Stimulated activated CD8-positive, alpha-beta memory T cell treated with anti-CD3 and anti-CD28 coated beads, Interleukin-12 subunit alpha, Interleukin-12 subunit beta, amount 100 ng/mL, for 1 hour (primary cell): ENCODE results near the gene KRTAP4-7.
"Not testable (repeated sequence)": the region's sequence is repeated elsewhere in the genome, so short reads cannot be mapped to it uniquely, and the experiment has no call there.

Experiments
- DNase-seq: peaks from one replicate; pipeline ENCODE4 v3.0.0-alpha.2; 2020; ENCODE audit warnings: low read depth

Gene KRTAP4-7

GRCh38 chr17:41084100-41084856 is at the start of gene KRTAP4-7:
TSS of gene KRTAP4-7 (plus strand) at chr17:41084150. CDS start at chr17:41084207, 57 bp downstream.
- not testable (repeated sequence) for DNase-seq

DNA sequence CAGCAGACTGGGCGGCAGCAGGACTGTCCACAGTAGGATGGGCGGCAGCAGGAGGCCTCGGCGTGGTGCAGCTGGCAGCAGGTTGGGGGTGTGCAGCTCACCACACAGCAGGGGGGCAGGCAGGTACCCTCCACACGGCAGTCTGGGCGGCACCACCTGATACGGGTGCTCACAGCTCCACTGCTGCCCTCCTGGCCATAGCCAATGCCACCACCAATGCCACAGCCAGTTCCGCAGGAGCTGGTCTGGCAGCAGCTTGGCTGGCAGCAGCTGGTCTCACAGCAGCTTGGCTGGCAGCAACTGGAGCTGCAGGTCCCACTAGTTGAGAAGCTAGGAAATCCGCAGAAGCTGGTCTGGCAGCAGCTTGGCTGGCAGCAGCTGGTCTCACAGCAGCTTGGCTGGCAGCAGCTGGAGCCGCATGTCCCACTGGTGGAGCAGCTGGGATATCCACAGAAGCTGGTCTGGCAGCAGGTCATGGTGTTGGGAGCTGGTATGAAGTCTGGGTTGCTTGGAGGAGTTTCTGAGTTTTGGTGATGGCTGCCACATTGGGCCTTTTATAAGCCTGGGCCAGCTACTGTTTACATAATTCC is 49.5 kb upstream of the KRTAP4-7 start, which contains the start of gene KRTAP1-3:
Gene KRTAP1-3, minus strand, starts transcription at position 529 of the 590 bp plus-strand sequence. Its CDS starts 53 bp downstream, at position 476.
- not testable (repeated sequence) for DNase-seq

GRCh38 chr17:41037853-41038350 is 46.0 kb upstream of the KRTAP4-7 start:
- DNase-seq: no peak

GRCh38 chr17:41040783-41041571 is 43.0 kb upstream of the KRTAP4-7 start, which contains the start of gene KRTAP1-1:
TSS of gene KRTAP1-1 (minus strand) at chr17:41041450. CDS start at chr17:41041397, 53 bp downstream.
- DNase-seq: not testable (repeated sequence)

- DNase-seq: no peak
Measured at GRCh38 chr17:41042953-41043352, 41.0 kb upstream of the KRTAP4-7 start.

DNA sequence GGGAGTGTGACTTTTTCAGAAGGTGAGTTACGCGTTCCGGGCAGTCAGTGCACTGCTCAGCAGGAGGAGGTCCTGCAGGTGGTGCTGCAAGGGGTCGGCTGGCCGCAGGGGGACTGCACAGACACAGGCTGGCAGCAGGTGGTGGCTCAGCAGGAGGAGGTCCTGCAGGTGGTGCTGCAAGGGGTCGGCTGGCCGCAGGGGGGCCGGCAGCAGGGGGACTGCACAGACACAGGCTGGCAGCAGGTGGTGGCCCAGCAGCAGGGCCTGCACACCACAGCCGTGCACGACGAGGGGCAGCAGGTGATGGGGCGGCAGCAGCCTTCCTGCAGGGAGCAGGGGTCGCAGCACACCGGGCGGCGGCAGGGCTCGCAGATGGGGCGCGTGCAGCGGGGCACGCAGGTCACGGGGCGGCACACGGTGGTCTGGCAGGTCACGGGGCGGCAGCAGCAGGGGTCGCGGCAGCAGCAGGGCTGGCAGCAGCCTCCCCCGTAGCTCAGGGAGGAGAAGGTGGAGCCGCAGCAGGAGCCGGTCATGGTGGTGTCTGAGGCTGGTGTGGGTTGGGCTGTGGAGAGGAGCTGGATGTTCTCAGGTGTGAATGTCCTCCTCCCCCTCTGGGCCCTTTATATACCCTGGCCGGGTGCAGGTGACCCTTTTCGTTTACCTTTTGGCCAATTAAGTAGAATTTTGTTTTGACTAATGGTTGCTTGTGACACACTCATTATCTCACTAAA is 37.0 kb upstream of the KRTAP4-7 start, which contains the start of gene KRTAP2-1:
Gene KRTAP2-1, minus strand, starts transcription at position 582 of the 731 bp plus-strand sequence. Its CDS starts 49 bp downstream, at position 533.
- DNase-seq: not testable (repeated sequence)

GRCh38 chr17:41048441-41048840 is 35.5 kb upstream of the KRTAP4-7 start:
- no peak for DNase-seq

- no peak for DNase-seq
Measured at GRCh38 chr17:41049110-41049509, 34.8 kb upstream of the KRTAP4-7 start.

DNA sequence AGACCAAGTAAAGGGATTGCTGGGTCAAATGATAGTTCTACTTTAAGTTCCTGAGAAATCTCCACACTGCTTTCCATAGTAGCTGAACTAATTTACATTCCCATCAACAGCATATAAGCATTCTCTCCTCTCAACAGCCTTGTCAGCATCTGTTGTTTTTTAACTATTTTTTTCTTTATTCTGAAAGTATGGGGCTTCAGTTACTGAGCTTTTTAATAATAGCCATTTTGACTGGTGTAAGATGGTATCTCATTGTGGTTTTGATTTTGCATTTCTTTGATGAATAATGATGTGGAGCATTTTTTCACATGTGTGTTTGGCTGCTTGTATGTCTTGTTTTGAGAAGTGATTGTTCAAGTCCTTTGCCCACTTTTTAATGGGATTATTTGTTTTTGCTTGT is 31.4 kb upstream of the KRTAP4-7 start:
- no peak for DNase-seq

GRCh38 chr17:41054025-41054424 is 29.9 kb upstream of the KRTAP4-7 start:
- DNase-seq: no peak

DNA sequence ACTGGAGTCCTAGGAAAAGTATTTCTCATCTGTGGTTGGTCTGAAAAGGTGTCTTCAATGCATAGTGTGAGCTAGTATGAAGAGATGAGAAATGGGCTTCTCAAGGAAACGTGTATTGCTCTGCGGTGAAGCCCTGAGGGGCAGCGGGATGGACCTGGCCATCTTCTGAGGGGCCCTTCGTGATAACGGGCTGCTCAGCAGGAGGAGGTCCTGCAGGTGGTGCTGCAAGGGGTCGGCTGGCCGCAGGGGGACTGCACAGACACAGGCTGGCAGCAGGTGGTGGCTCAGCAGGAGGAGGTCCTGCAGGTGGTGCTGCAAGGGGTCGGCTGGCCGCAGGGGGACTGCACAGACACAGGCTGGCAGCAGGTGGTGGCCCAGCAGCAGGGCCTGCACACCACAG is 29.4 kb upstream of the KRTAP4-7 start:
- not testable (repeated sequence) for DNase-seq

DNA sequence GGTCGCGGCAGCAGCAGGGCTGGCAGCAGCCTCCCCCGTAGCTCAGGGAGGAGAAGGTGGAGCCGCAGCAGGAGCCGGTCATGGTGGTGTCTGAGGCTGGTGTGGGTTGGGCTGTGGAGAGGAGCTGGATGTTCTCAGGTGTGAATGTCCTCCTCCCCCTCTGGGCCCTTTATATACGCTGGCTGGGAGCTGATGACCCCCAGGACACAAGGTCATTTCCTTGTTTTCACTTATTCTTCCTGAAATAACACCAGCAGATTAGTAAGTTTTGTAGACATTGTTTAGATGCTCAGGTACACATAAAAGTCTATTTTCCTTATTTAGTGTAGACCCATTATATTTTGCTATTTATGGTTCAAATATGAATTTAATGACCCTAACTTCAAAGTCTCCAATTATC is 28.8 kb upstream of the KRTAP4-7 start, which contains the start of gene KRTAP2-2:
Gene KRTAP2-2, minus strand, starts transcription at position 101 of the 400 bp plus-strand sequence. Its CDS starts 19 bp downstream, at position 82.
- DNase-seq: not testable (repeated sequence)

- no peak for DNase-seq
Measured at GRCh38 chr17:41057547-41057946, 26.4 kb upstream of the KRTAP4-7 start.

DNA sequence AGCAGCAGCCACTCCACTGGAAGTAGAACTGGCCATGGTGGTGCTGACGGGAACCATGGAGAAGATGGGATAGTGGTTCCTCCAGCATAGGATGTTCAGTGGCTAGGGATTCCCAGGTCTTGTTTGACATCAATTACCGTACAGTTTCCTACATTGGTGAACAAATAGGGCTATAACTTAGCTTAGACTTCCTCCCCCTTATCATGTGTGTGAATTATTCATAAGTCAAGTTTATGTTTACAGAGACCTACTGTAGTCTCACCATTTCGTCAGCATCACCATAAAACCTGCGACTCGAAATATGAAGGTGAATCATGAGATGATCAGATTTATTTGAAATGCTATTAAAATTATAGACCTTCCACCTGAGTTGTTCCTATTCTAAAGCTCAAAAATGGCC is 25.2 kb upstream of the KRTAP4-7 start:
- DNase-seq: no peak

DNA sequence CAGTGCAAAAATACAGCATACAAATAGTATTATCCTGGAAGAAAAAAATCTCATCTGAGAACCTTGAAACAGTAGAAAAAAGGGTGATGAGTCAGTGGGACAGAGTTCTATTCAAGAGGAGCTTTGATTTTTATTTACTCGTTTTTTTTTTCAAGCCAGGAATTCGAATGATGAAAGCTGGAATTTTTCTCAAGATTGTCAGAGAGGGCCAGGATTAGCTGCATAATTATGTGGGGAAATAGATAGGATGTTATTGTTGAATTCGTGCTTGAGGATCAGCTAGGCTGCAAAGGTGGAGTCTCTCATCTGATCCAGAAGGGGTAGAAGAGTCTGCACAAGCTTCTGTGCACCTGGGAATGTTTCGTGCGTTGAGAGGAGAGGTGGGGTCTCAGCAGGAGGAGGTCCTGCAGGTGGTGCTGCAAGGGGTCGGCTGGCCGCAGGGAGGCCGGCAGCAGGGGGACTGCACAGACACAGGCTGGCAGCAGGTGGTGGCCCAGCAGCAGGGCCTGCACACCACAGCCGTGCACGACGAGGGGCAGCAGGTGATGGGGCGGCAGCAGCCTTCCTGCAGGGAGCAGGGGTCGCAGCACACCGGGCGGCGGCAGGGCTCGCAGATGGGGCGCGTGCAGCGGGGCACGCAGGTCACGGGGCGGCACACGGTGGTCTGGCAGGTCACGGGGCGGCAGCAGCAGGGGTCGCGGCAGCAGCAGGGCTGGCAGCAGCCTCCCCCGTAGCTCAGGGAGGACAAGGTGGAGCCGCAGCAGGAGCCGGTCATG is 24.5 kb upstream of the KRTAP4-7 start:
- DNase-seq: not testable (repeated sequence)

- no peak for DNase-seq
Measured at GRCh38 chr17:41060052-41060604, 23.8 kb upstream of the KRTAP4-7 start, which contains the start of gene KRTAP2-3. TSS of gene KRTAP2-3 (minus strand) at chr17:41060114. CDS start at chr17:41060050, 64 bp downstream.

DNA sequence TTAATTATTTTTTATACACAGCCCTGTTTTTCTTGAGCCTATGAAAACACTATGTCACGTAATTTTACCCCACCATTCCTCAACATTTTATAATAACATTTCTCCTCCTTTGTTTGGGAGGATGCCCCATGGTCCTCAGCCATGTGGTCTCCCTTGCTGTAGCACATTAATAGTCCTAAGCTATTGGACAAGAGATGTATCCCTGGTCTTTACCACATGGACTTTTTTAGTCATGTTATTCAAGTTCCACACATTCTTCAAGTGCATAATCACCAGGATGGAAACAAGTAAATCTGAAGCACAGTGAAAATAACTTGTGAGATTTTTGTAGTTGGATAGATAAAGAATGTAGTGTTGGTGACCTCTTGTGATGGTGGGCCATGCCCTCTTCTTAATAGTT is 22.0 kb upstream of the KRTAP4-7 start:
- DNase-seq: no peak

GRCh38 chr17:41063449-41063848 is 20.5 kb upstream of the KRTAP4-7 start:
- no peak for DNase-seq

DNA sequence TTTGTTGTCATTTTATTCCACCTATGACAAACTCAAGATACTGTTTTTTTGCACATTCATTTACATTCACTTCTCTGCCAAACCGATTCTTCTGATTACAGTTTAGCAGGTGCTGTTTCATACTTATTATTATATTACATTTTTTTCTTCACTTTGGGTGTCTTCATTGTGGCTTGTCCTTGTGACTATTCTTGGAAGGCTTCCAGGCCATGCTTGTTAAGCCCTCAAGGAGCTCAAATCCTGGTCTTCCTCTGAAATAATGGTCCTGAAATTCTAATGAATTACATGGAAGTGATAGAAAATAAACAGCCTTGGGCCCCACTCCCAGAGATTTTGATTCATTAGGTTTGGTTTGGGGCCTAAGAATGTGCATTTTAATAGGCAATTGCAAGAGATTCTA is 19.6 kb upstream of the KRTAP4-7 start:
- no peak for DNase-seq
